Measurements from ENCODE around the gene MRPS16.

MRPS16 gene

GRCh38 chr10:73217628-73218027 lies 34.8 kb downstream of the MRPS16 start:
- H3K27ac ChIP-seq (ENCODE audit: low read depth, low read length): no peak overlapping the region
- H3K4me1 ChIP-seq (ENCODE audit: insufficient read depth, low read length): no peaks in the 10 kb centered on the region
- no peak overlapping the region for H3K4me3 ChIP-seq (ENCODE audit: low read length)

GRCh38 chr10:73215749-73216148 lies 36.7 kb downstream of the MRPS16 start:
- peaks cover 23% of the 10 kb centered on the region for H3K36me3 ChIP-seq (ENCODE audit: insufficient read depth, low read length)
- H3K4me3 ChIP-seq (ENCODE audit: low read length): no peak overlapping the region
- no peaks in the 10 kb centered on the region for H3K9me3 ChIP-seq (ENCODE audit: insufficient read depth, low read depth, low read length)
- 100% methylated on average over 1 of the region's 1 CpG for WGBS
- H3K27me3 ChIP-seq (ENCODE audit: insufficient read depth, low read length): no peaks in the 10 kb centered on the region
- no peak overlapping the region for H3K9ac ChIP-seq (ENCODE audit: low read depth, low read length)
- no peaks in the 10 kb centered on the region for H3K4me1 ChIP-seq (ENCODE audit: insufficient read depth, low read length)
- H3K27ac ChIP-seq (ENCODE audit: low read depth, low read length): no peak overlapping the region

More at GRCh38 chr10:73217628-73218027, 34.8 kb downstream of the MRPS16 start:
- WGBS: 87% methylated on average over 2 of the region's 2 CpGs
- Histone ChIP-seq H3K9ac (ENCODE audit: low read depth, low read length) (no peak overlapping the region), H3K9me3 (ENCODE audit: insufficient read depth, low read depth, low read length) (no peaks in the 10 kb centered on the region), H3K36me3 (ENCODE audit: insufficient read depth, low read length) (peaks cover 19% of the 10 kb centered on the region), H3K27me3 (ENCODE audit: insufficient read depth, low read length) (no peaks in the 10 kb centered on the region)

- 100% methylated on average over 3 of the region's 4 CpGs for WGBS
Measured at GRCh38 chr10:73211106-73211811, 41.2 kb downstream of the MRPS16 start.

GRCh38 chr10:73210395-73211105 lies 41.9 kb downstream of the MRPS16 start:
- H3K4me1 ChIP-seq (ENCODE audit: insufficient read depth, low read length): no peaks in the 10 kb centered on the region
- no peak overlapping the region for H3K9ac ChIP-seq (ENCODE audit: low read depth, low read length)
- no peak overlapping the region for H3K4me3 ChIP-seq (ENCODE audit: low read length)
- H3K9me3 ChIP-seq (ENCODE audit: insufficient read depth, low read depth, low read length): peaks cover 15% of the 10 kb centered on the region
- WGBS: 92% methylated on average over 3 of the region's 3 CpGs
- H3K27me3 ChIP-seq (ENCODE audit: insufficient read depth, low read length): no peaks in the 10 kb centered on the region
- peaks cover 29% of the 10 kb centered on the region for H3K36me3 ChIP-seq (ENCODE audit: insufficient read depth, low read length)
- no peak overlapping the region for H3K27ac ChIP-seq (ENCODE audit: low read depth, low read length)

More at GRCh38 chr10:73211106-73211811, 41.2 kb downstream of the MRPS16 start:
- Histone ChIP-seq H3K9ac (ENCODE audit: low read depth, low read length) (no peak overlapping the region), H3K4me1 (ENCODE audit: insufficient read depth, low read length) (no peaks in the 10 kb centered on the region), H3K9me3 (ENCODE audit: insufficient read depth, low read depth, low read length) (peaks cover 10% of the 10 kb centered on the region), H3K4me3 (ENCODE audit: low read length) (no peak overlapping the region), H3K27me3 (ENCODE audit: insufficient read depth, low read length) (no peaks in the 10 kb centered on the region), H3K36me3 (ENCODE audit: insufficient read depth, low read length) (peaks cover 23% of the 10 kb centered on the region), H3K27ac (ENCODE audit: low read depth, low read length) (no peak overlapping the region)

- Histone ChIP-seq H3K9me3 (ENCODE audit: insufficient read depth, low read depth, low read length) (peaks cover 15% of the 10 kb centered on the region), H3K36me3 (ENCODE audit: insufficient read depth, low read length) (peaks cover 29% of the 10 kb centered on the region), H3K4me1 (ENCODE audit: insufficient read depth, low read length) (no peaks in the 10 kb centered on the region), H3K4me3 (ENCODE audit: low read length) (no peak overlapping the region), H3K27ac (ENCODE audit: low read depth, low read length) (no peak overlapping the region), H3K9ac (ENCODE audit: low read depth, low read length) (no peak overlapping the region), H3K27me3 (ENCODE audit: insufficient read depth, low read length) (no peaks in the 10 kb centered on the region)
- WGBS: 91% methylated on average over 1 of the region's 1 CpG
Measured at GRCh38 chr10:73209705-73210104, 42.7 kb downstream of the MRPS16 start.

- H3K36me3 ChIP-seq (ENCODE audit: insufficient read depth, low read length): peaks cover 29% of the 10 kb centered on the region
- H3K4me3 ChIP-seq (ENCODE audit: low read length): no peak overlapping the region
- H3K4me1 ChIP-seq (ENCODE audit: insufficient read depth, low read length): no peaks in the 10 kb centered on the region
- no peak overlapping the region for H3K27ac ChIP-seq (ENCODE audit: low read depth, low read length)
- no peak overlapping the region for H3K9ac ChIP-seq (ENCODE audit: low read depth, low read length)
- peaks cover 15% of the 10 kb centered on the region for H3K9me3 ChIP-seq (ENCODE audit: insufficient read depth, low read depth, low read length)
- 93% methylated on average over 2 of the region's 2 CpGs for WGBS
- no peaks in the 10 kb centered on the region for H3K27me3 ChIP-seq (ENCODE audit: insufficient read depth, low read length)
Measured at GRCh38 chr10:73207883-73208282, 44.6 kb downstream of the MRPS16 start.

- no peak overlapping the region for H3K4me3 ChIP-seq (ENCODE audit: low read length)
- peaks cover 27% of the 10 kb centered on the region for H3K36me3 ChIP-seq (ENCODE audit: insufficient read depth, low read length)
- H3K9ac ChIP-seq (ENCODE audit: low read depth, low read length): no peak overlapping the region
- WGBS: 96% methylated on average over 5 of the region's 5 CpGs
- no peak overlapping the region for H3K27ac ChIP-seq (ENCODE audit: low read depth, low read length)
- no peaks in the 10 kb centered on the region for H3K27me3 ChIP-seq (ENCODE audit: insufficient read depth, low read length)
- peaks cover 15% of the 10 kb centered on the region for H3K9me3 ChIP-seq (ENCODE audit: insufficient read depth, low read depth, low read length)
- no peaks in the 10 kb centered on the region for H3K4me1 ChIP-seq (ENCODE audit: insufficient read depth, low read length)
Measured at GRCh38 chr10:73206385-73206784, 46.1 kb downstream of the MRPS16 start.

GRCh38 chr10:73205890-73206289 lies 46.6 kb downstream of the MRPS16 start:
- Histone ChIP-seq H3K4me3 (ENCODE audit: low read length) (no peak overlapping the region), H3K4me1 (ENCODE audit: insufficient read depth, low read length) (no peaks in the 10 kb centered on the region), H3K9ac (ENCODE audit: low read depth, low read length) (no peak overlapping the region), H3K36me3 (ENCODE audit: insufficient read depth, low read length) (peaks cover 25% of the 10 kb centered on the region), H3K27ac (ENCODE audit: low read depth, low read length) (no peak overlapping the region), H3K27me3 (ENCODE audit: insufficient read depth, low read length) (no peaks in the 10 kb centered on the region), H3K9me3 (ENCODE audit: insufficient read depth, low read depth, low read length) (peaks cover 15% of the 10 kb centered on the region)
- WGBS: 93% methylated on average over 1 of the region's 1 CpG

GRCh38 chr10:73205081-73205480 lies 47.4 kb downstream of the MRPS16 start:
- Histone ChIP-seq H3K36me3 (ENCODE audit: insufficient read depth, low read length) (peaks cover 18% of the 10 kb centered on the region), H3K27me3 (ENCODE audit: insufficient read depth, low read length) (no peaks in the 10 kb centered on the region), H3K9ac (ENCODE audit: low read depth, low read length) (no peak overlapping the region), H3K4me3 (ENCODE audit: low read length) (no peak overlapping the region), H3K27ac (ENCODE audit: low read depth, low read length) (no peak overlapping the region), H3K4me1 (ENCODE audit: insufficient read depth, low read length) (no peaks in the 10 kb centered on the region), H3K9me3 (ENCODE audit: insufficient read depth, low read depth, low read length) (peaks cover 15% of the 10 kb centered on the region)
- WGBS: 97% methylated on average over 3 of the region's 3 CpGs

Data from HUES64 (cell line).